Measurements from ENCODE around the gene PAM16.
A peak's percentile ranks its signal among the peaks of the same experiment; 100 is the strongest.

DNA sequence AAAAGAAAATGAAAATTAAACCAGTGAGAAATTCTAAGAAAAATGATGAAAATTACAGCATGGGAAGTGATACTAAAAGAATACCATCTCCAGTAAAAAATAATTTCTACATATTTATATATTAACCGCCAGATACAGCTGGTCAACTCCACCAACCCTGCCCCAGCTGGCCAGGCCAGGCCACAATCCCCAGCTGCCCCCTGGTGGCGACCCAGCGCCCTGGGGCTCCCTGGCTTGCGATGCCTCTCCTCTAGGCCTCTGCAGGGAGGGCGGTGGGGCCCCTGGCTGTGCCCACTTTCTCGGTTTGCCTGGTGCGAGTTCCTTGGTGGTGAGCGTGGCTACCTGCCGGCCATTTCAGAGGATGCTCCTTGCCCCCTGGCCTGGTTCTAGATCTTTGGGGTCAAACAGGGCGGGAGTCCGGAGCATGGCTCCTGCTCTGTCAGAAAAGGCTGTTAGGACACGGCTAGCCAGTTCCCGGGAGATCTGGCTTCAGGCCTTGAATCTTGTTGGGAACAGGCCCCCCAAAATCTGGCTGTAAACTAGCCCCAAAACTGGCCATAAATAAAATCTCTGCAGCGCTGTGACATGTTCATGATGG lies 20.7 kb downstream of the PAM16 start:
- TF ChIP-seq, protein P1, sequence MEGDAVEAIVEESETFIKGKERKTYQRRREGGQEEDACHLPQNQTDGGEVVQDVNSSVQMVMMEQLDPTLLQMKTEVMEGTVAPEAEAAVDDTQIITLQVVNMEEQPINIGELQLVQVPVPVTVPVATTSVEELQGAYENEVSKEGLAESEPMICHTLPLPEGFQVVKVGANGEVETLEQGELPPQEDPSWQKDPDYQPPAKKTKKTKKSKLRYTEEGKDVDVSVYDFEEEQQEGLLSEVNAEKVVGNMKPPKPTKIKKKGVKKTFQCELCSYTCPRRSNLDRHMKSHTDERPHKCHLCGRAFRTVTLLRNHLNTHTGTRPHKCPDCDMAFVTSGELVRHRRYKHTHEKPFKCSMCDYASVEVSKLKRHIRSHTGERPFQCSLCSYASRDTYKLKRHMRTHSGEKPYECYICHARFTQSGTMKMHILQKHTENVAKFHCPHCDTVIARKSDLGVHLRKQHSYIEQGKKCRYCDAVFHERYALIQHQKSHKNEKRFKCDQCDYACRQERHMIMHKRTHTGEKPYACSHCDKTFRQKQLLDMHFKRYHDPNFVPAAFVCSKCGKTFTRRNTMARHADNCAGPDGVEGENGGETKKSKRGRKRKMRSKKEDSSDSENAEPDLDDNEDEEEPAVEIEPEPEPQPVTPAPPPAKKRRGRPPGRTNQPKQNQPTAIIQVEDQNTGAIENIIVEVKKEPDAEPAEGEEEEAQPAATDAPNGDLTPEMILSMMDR (IDR thresholded peaks at IDR 0.05): peak; percentile 87 to 98 (median 92)
- peak in 1 of 2 donors; percentile 10 for TF ChIP-seq POLR2AphosphoS5 (IDR thresholded peaks at IDR 0.05)
- no peak for TF ChIP-seq EP300 (IDR thresholded peaks at IDR 0.05)
